Ishikawa (cell line): ENCODE measurements around the gene PKN2.

ENCODE experiments used
- CEBPB ChIP-seq: IDR thresholded peaks from 2 replicates; pipeline ENCODE4 v1.6.1; 2012
- EP300 ChIP-seq: IDR thresholded peaks from 2 replicates; pipeline ENCODE4 v1.6.1; 2012; ENCODE audit warnings: borderline replicate concordance
- RAD21 ChIP-seq: IDR thresholded peaks from 2 replicates; pipeline ENCODE4 v1.6.1; 2012; ENCODE audit warnings: low read depth
- REST ChIP-seq: IDR thresholded peaks from 2 replicates; pipeline ENCODE4 v1.6.1; 2012; ENCODE audit warnings: low read depth, mild to moderate bottlenecking
- YY1 ChIP-seq: IDR thresholded peaks from 2 replicates; pipeline ENCODE4 v1.6.1; 2012; ENCODE audit warnings: low read depth

- TF ChIP-seq RAD21 (no peak), EP300 (no peak), REST (no peak), CEBPB (no peak), YY1 (no peak)
Measured at GRCh38 chr1:88698764-88699163, 14.7 kb downstream of the PKN2 start.
